Measurements from ENCODE around the gene LRPAP1. TPM values are rescaled to one million over a fixed set of nuclear protein-coding genes. Genes with fewer than 3 reads are reported as not detected.
"Not testable (repeated sequence)": the region's sequence is repeated elsewhere in the genome, so short reads cannot be mapped to it uniquely, and the experiment has no call there.

Gene LRPAP1
- total RNA-seq, 1 experiment from 2014 or later, result 126 TPM

DNA sequence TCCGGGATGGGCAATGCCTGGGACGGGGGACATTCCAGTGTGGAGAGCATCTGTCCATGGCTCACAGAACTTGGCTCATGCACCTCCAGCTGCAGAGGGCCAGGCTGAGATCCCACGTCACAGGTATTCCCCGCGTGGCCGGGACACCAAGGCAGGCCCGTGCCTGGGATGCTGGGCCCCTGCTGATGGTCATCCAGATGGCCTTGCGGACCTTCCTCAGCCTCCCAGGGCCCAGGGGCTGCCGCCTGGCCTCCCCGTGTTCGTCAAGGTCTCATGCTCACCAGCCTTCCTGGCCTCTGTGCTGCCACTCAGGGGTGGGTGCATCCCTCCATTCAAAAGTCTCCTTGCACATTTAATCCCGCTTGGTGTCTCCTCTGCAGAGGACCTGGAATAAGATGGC is 40.9 kb upstream of the LRPAP1 start:
- no TSS peak for BruUV-seq (replicated peaks)
- DNase-seq, result no peak
- no peaks in the 10 kb centered on the region for H3F3A ChIP-seq (ENCODE audit: insufficient read depth, low read depth)
- no peaks in the 10 kb centered on the region for H3K9me3 ChIP-seq (ENCODE audit: insufficient read depth, low read depth)
- no peak overlapping the region for H2AFZ ChIP-seq
- TF ChIP-seq CTCF (conservative IDR thresholded peaks at IDR 0.05), result no peak
- H3K4me1 ChIP-seq (replicated peaks; ENCODE audit: insufficient read depth), result no peaks in the 10 kb centered on the region
- ChIA-PET POLR2A (ENCODE audit: unreplicated experiment) (no interaction called here), CTCF (no interaction called here)
- H3K27me3 ChIP-seq (ENCODE audit: insufficient read depth, low read depth), result peaks cover 56% of the 10 kb centered on the region
- H3K9me2 ChIP-seq (ENCODE audit: insufficient read depth), result no peaks in the 10 kb centered on the region
- no peaks in the 10 kb centered on the region for H3K36me3 ChIP-seq (ENCODE audit: low read depth)
- no peaks in the 10 kb centered on the region for H3K79me2 ChIP-seq (ENCODE audit: low read depth)
- no peak overlapping the region for H3K27ac ChIP-seq
- no peaks in the 10 kb centered on the region for H4K20me1 ChIP-seq (ENCODE audit: insufficient read depth)
- no peak overlapping the region for H3K4me2 ChIP-seq
- no peak overlapping the region for H3K4me3 ChIP-seq
- intact Hi-C loops (cut with micrococcal nuclease; ENCODE audit: unreplicated experiment), result no loop called here

- Histone ChIP-seq H3K4me2 (no peak overlapping the region), H3F3A (ENCODE audit: insufficient read depth, low read depth) (no peaks in the 10 kb centered on the region), H3K4me3 (no peak overlapping the region), H3K9me2 (ENCODE audit: insufficient read depth) (no peaks in the 10 kb centered on the region), H3K36me3 (ENCODE audit: low read depth) (no peaks in the 10 kb centered on the region), H3K27me3 (ENCODE audit: insufficient read depth, low read depth) (peaks cover 54% of the 10 kb centered on the region), H3K9me3 (ENCODE audit: insufficient read depth, low read depth) (no peaks in the 10 kb centered on the region), H2AFZ (no peak overlapping the region), H3K4me1 (replicated peaks; ENCODE audit: insufficient read depth) (no peaks in the 10 kb centered on the region), H3K27ac (no peak overlapping the region), H3K79me2 (ENCODE audit: low read depth) (no peaks in the 10 kb centered on the region), H4K20me1 (ENCODE audit: insufficient read depth) (no peaks in the 10 kb centered on the region)
- TF ChIP-seq EZH2 (IDR thresholded peaks at IDR 0.05; ENCODE audit: low read depth) (no peak), CTCF (conservative IDR thresholded peaks at IDR 0.05) (no peak)
- intact Hi-C loops (cut with micrococcal nuclease; ENCODE audit: unreplicated experiment), result no loop called here
- no peak for DNase-seq
- BruUV-seq (replicated peaks), result no TSS peak
- ChIA-PET CTCF (no interaction called here), POLR2A (ENCODE audit: unreplicated experiment) (no interaction called here)
Observed at GRCh38 chr4:3572363-3572762, 40.1 kb upstream of the LRPAP1 start.

- CTCF ChIA-PET, result no interaction called here
- peaks cover 51% of the 10 kb centered on the region for H3K27me3 ChIP-seq (ENCODE audit: insufficient read depth, low read depth)
- H3K4me2 ChIP-seq, result no peak overlapping the region
- BruUV-seq (replicated peaks), result no TSS peak
- no peaks in the 10 kb centered on the region for H3K4me1 ChIP-seq (replicated peaks; ENCODE audit: insufficient read depth)
- H3K4me3 ChIP-seq, result no peak overlapping the region
- no peak overlapping the region for H2AFZ ChIP-seq
- no peak for DNase-seq
- H3K79me2 ChIP-seq (ENCODE audit: low read depth), result no peaks in the 10 kb centered on the region
- no peaks in the 10 kb centered on the region for H4K20me1 ChIP-seq (ENCODE audit: insufficient read depth)
- no peaks in the 10 kb centered on the region for H3K9me2 ChIP-seq (ENCODE audit: insufficient read depth)
- H3F3A ChIP-seq (ENCODE audit: insufficient read depth, low read depth), result no peaks in the 10 kb centered on the region
- TF ChIP-seq CTCF (conservative IDR thresholded peaks at IDR 0.05) (no peak), EZH2 (IDR thresholded peaks at IDR 0.05; ENCODE audit: low read depth) (no peak)
- H3K27ac ChIP-seq, result no peak overlapping the region
- POLR2A ChIA-PET (ENCODE audit: unreplicated experiment), result no interaction called here
- no peaks in the 10 kb centered on the region for H3K36me3 ChIP-seq (ENCODE audit: low read depth)
- H3K9me3 ChIP-seq (ENCODE audit: insufficient read depth, low read depth), result no peaks in the 10 kb centered on the region
- intact Hi-C loops (cut with micrococcal nuclease; ENCODE audit: unreplicated experiment), result no loop called here
Observed at GRCh38 chr4:3571921-3572320, 39.7 kb upstream of the LRPAP1 start.

DNA sequence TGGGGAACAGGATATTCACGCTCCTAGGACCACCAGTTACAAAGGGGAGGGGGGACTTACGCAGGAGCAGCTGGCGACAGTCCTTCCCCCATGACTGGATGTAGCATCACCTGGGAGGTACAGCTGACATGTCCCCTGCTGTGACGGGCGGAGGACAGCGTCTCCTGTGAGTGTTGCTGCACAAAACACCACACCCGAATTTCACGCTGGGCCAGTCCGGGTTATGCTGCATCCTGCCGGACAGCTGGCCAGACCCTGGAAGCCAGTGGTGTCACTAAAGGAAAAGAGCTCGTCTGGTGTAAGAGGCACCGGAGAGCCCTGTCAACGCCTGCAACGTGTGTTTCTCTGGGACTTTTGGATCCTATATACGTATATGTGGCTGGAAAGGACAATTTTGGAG is 38.7 kb upstream of the LRPAP1 start:
- H3K9me2 ChIP-seq (ENCODE audit: insufficient read depth); CTCF ChIA-PET; intact Hi-C loops (cut with micrococcal nuclease; ENCODE audit: unreplicated experiment); H3K79me2 ChIP-seq (ENCODE audit: low read depth); H3K4me2 ChIP-seq; POLR2A ChIA-PET (ENCODE audit: unreplicated experiment); BruUV-seq (replicated peaks); H3K4me3 ChIP-seq; H3K9me3 ChIP-seq (ENCODE audit: insufficient read depth, low read depth); H3F3A ChIP-seq (ENCODE audit: insufficient read depth, low read depth); H2AFZ ChIP-seq; DNase-seq; H3K36me3 ChIP-seq (ENCODE audit: low read depth); H3K4me1 ChIP-seq (replicated peaks; ENCODE audit: insufficient read depth); H3K27ac ChIP-seq; H4K20me1 ChIP-seq (ENCODE audit: insufficient read depth): not testable (repeated sequence)
- peaks cover 42% of the 10 kb centered on the region for H3K27me3 ChIP-seq (ENCODE audit: insufficient read depth, low read depth)

GRCh38 chr4:3569611-3570010 is 37.4 kb upstream of the LRPAP1 start:
- POLR2A ChIA-PET (ENCODE audit: unreplicated experiment); BruUV-seq (replicated peaks); H4K20me1 ChIP-seq (ENCODE audit: insufficient read depth); intact Hi-C loops (cut with micrococcal nuclease; ENCODE audit: unreplicated experiment); CTCF ChIA-PET; H3K27ac ChIP-seq; H2AFZ ChIP-seq; H3K4me3 ChIP-seq; H3K4me2 ChIP-seq; H3K36me3 ChIP-seq (ENCODE audit: low read depth); H3K9me2 ChIP-seq (ENCODE audit: insufficient read depth); H3K9me3 ChIP-seq (ENCODE audit: insufficient read depth, low read depth); DNase-seq; H3K4me1 ChIP-seq (replicated peaks; ENCODE audit: insufficient read depth); H3K79me2 ChIP-seq (ENCODE audit: low read depth); H3F3A ChIP-seq (ENCODE audit: insufficient read depth, low read depth): not testable (repeated sequence)
- H3K27me3 ChIP-seq (ENCODE audit: insufficient read depth, low read depth), result peaks cover 34% of the 10 kb centered on the region

GRCh38 chr4:3566701-3567100 is 34.5 kb upstream of the LRPAP1 start:
- BruUV-seq (replicated peaks); H3K4me2 ChIP-seq; H3K79me2 ChIP-seq (ENCODE audit: low read depth); H3K36me3 ChIP-seq (ENCODE audit: low read depth); H2AFZ ChIP-seq; H3K27ac ChIP-seq; H3K4me3 ChIP-seq; intact Hi-C loops (cut with micrococcal nuclease; ENCODE audit: unreplicated experiment); DNase-seq; POLR2A ChIA-PET (ENCODE audit: unreplicated experiment); H3K9me2 ChIP-seq (ENCODE audit: insufficient read depth); CTCF ChIA-PET; H3K4me1 ChIP-seq (replicated peaks; ENCODE audit: insufficient read depth); H4K20me1 ChIP-seq (ENCODE audit: insufficient read depth); H3K9me3 ChIP-seq (ENCODE audit: insufficient read depth, low read depth); H3F3A ChIP-seq (ENCODE audit: insufficient read depth, low read depth): not testable (repeated sequence)
- peaks cover 11% of the 10 kb centered on the region for H3K27me3 ChIP-seq (ENCODE audit: insufficient read depth, low read depth)

Data from PC-9 (cell line).